Measurements from ENCODE around the gene RHBDL3. TPM values are rescaled to one million over a fixed set of nuclear protein-coding genes. Genes with fewer than 3 reads are reported as not detected.
A peak's percentile ranks its signal among the peaks of the same experiment; 100 is the strongest.

The RHBDL3 gene
- total RNA-seq (under 1 TPM; 0.05 to 0.17 TPM), polyA plus RNA-seq (under 1 TPM in 1 of 2 donors, not detected in 1; 0.02 TPM)

DNA sequence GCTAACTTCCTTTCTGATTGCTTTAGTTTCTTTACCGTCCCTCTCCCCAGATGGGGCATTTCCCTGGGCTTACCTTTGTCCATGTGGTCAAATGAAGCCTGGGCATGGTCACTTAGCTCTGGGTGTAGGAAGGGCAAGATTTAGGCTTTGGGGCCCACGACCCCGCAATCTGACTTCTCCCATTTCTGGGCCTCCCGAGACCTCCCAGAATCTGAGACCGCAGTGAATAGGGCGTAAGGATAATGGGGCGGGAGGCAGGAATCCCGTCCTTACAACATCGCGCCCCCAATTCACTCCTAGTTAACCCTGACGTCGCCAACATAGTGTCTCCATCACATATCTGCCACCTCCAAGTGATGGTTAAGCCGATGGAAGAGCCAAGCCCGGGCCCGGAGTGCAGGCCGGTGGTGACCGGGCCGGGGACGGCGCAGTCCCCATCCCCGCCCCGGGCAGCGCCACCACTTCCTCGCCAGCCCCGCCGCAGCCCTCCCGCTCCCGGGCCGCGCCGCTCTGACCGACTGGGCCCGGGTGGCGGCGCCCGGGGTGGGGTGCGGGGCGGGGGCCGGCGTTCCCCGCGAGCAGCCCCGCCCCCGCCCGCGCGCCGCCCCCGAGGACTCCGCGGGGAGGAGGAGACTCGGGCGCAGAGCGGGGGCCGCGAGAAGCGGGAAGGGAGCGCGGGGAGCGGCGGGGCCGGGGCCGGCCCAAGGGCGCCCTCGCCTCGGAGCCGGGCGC, at the start of gene RHBDL3:
Gene RHBDL3, plus strand, starts transcription at position 641 of the 732 bp plus-strand sequence. CDS start 358 bp downstream, outside the sequence.
- WGBS, result 2% methylated on average over 68 of the region's 68 CpGs
- no peak within 1 kb of the TSS for H3K9ac ChIP-seq (ENCODE audit: low read depth in 1 of 2, low read length in 2 of 2)

DNA sequence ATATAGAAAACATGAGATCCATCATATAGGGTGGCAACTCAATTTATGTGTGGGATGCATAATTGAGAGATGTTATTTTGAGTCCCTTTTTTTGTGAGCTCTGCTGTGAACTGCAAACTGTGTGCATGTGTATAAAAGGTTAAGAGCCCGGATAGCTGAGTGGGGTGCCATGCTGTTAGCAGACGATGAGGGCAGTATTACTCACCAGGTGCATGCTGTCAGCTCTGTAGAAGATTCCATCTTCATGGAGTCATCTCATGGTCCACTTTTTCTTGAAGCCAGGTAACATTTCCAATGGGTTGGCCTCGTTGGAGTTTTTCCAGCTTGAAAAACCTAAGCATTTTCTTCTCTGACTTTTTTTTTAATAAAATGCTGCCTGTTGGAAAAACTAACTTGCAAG, 43.0 kb upstream of the RHBDL3 start:
- 95% methylated on average over 3 of the region's 3 CpGs for WGBS
- H3K27ac ChIP-seq (ENCODE audit: low read depth in 1 of 2, low read length in 2 of 2), result no peak overlapping the region
- H3K27me3 ChIP-seq (ENCODE audit: control insufficient read depth in 4 of 4, insufficient read depth in 4 of 4, low read length in 3 of 4), result no peaks in the 10 kb centered on the region
- H3K4me3 ChIP-seq (ENCODE audit: low read depth in 1 of 3, low read length in 3 of 3), result no peak overlapping the region
- DNase-seq (ENCODE audit: low spot score), result no peak
- H3K4me1 ChIP-seq (ENCODE audit: control insufficient read depth in 4 of 4, insufficient read depth in 4 of 4, low read length in 3 of 4), result no peaks in the 10 kb centered on the region
- no peaks in the 10 kb centered on the region for H3K9me3 ChIP-seq (ENCODE audit: control insufficient read depth in 4 of 4, low read length in 3 of 4)
- H3K9ac ChIP-seq (ENCODE audit: low read depth in 1 of 2, low read length in 2 of 2), result no peak overlapping the region
- peaks cover 0 to 9% (median 2%) of the 10 kb centered on the region in 4 donors for H3K36me3 ChIP-seq (ENCODE audit: control insufficient read depth in 4 of 4, insufficient read depth in 3 of 4, low read depth in 1 of 4, low read length in 3 of 4)
- TF ChIP-seq RAD21 (IDR thresholded peaks at IDR 0.05), result no peak
- TF ChIP-seq, protein P1, sequence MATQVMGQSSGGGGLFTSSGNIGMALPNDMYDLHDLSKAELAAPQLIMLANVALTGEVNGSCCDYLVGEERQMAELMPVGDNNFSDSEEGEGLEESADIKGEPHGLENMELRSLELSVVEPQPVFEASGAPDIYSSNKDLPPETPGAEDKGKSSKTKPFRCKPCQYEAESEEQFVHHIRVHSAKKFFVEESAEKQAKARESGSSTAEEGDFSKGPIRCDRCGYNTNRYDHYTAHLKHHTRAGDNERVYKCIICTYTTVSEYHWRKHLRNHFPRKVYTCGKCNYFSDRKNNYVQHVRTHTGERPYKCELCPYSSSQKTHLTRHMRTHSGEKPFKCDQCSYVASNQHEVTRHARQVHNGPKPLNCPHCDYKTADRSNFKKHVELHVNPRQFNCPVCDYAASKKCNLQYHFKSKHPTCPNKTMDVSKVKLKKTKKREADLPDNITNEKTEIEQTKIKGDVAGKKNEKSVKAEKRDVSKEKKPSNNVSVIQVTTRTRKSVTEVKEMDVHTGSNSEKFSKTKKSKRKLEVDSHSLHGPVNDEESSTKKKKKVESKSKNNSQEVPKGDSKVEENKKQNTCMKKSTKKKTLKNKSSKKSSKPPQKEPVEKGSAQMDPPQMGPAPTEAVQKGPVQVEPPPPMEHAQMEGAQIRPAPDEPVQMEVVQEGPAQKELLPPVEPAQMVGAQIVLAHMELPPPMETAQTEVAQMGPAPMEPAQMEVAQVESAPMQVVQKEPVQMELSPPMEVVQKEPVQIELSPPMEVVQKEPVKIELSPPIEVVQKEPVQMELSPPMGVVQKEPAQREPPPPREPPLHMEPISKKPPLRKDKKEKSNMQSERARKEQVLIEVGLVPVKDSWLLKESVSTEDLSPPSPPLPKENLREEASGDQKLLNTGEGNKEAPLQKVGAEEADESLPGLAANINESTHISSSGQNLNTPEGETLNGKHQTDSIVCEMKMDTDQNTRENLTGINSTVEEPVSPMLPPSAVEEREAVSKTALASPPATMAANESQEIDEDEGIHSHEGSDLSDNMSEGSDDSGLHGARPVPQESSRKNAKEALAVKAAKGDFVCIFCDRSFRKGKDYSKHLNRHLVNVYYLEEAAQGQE (IDR thresholded peaks at IDR 0.05), result no peak
- no peak for TF ChIP-seq GABPA (IDR thresholded peaks at IDR 0.05 in 1 of 2, conservative IDR thresholded peaks at IDR 0.05 in 1 of 2)
- no peak for TF ChIP-seq HNF4A (conservative IDR thresholded peaks at IDR 0.05)
- TF ChIP-seq SP1 (IDR thresholded peaks at IDR 0.05), result no peak
- TF ChIP-seq TAF1 (conservative IDR thresholded peaks at IDR 0.05), result no peak
- no peak for TF ChIP-seq RXRA (IDR thresholded peaks at IDR 0.05)
- TF ChIP-seq FOXA2 (IDR thresholded peaks at IDR 0.05), result no peak
- no peak for TF ChIP-seq NR2F2 (IDR thresholded peaks at IDR 0.05)
- no peak for TF ChIP-seq EGR1 (IDR thresholded peaks at IDR 0.05; ENCODE audit: low read depth in 2 of 2)
- no peak for TF ChIP-seq ATF3 (IDR thresholded peaks at IDR 0.05)

More for the DNA sequence above, at the start of gene RHBDL3:
- Histone ChIP-seq H3K27ac (ENCODE audit: low read depth in 1 of 2, low read length in 2 of 2) (no peak within 1 kb of the TSS), H3K4me1 (ENCODE audit: control insufficient read depth in 4 of 4, insufficient read depth in 4 of 4, low read length in 3 of 4) (peaks cover 8 to 16% (median 8%) of the 10 kb centered on the region in 4 donors), H3K36me3 (ENCODE audit: control insufficient read depth in 4 of 4, insufficient read depth in 3 of 4, low read depth in 1 of 4, low read length in 3 of 4) (no peaks in the 10 kb centered on the region), H3K9me3 (ENCODE audit: control insufficient read depth in 4 of 4, low read length in 3 of 4) (no peaks in the 10 kb centered on the region), H3K4me3 (ENCODE audit: low read depth in 1 of 3, low read length in 3 of 3) (peak within 1 kb of the TSS in 2 of 3 donors; percentile 58 to 64), H3K27me3 (ENCODE audit: control insufficient read depth in 4 of 4, insufficient read depth in 4 of 4, low read length in 3 of 4) (peaks cover 0 to 13% (median under 1%) of the 10 kb centered on the region in 4 donors)
- no peak for DNase-seq (ENCODE audit: low spot score)
- TF ChIP-seq FOXA1 (IDR thresholded peaks at IDR 0.05), result no peak
- TF ChIP-seq HNF4A (conservative IDR thresholded peaks at IDR 0.05), result no peak
- TF ChIP-seq, protein P2, sequence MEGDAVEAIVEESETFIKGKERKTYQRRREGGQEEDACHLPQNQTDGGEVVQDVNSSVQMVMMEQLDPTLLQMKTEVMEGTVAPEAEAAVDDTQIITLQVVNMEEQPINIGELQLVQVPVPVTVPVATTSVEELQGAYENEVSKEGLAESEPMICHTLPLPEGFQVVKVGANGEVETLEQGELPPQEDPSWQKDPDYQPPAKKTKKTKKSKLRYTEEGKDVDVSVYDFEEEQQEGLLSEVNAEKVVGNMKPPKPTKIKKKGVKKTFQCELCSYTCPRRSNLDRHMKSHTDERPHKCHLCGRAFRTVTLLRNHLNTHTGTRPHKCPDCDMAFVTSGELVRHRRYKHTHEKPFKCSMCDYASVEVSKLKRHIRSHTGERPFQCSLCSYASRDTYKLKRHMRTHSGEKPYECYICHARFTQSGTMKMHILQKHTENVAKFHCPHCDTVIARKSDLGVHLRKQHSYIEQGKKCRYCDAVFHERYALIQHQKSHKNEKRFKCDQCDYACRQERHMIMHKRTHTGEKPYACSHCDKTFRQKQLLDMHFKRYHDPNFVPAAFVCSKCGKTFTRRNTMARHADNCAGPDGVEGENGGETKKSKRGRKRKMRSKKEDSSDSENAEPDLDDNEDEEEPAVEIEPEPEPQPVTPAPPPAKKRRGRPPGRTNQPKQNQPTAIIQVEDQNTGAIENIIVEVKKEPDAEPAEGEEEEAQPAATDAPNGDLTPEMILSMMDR (IDR thresholded peaks at IDR 0.05; ENCODE audit: low read depth, low read length, missing input control), result no peak
- TF ChIP-seq JUND (IDR thresholded peaks at IDR 0.05), result no peak
- no peak for TF ChIP-seq RAD21 (IDR thresholded peaks at IDR 0.05)
- TF ChIP-seq NR2F2 (IDR thresholded peaks at IDR 0.05), result no peak
- no peak for TF ChIP-seq TAF1 (conservative IDR thresholded peaks at IDR 0.05)
- TF ChIP-seq GABPA (IDR thresholded peaks at IDR 0.05 in 1 of 2, conservative IDR thresholded peaks at IDR 0.05 in 1 of 2), result no peak
- no peak for TF ChIP-seq HNF4G (IDR thresholded peaks at IDR 0.05)
- no peak for TF ChIP-seq MAX (IDR thresholded peaks at IDR 0.05)
- no peak for TF ChIP-seq FOXA2 (IDR thresholded peaks at IDR 0.05)
- TF ChIP-seq SP1 (IDR thresholded peaks at IDR 0.05), result no peak
- TF ChIP-seq EGR1 (IDR thresholded peaks at IDR 0.05; ENCODE audit: low read depth in 2 of 2), result no peak
- TF ChIP-seq, protein P1 (IDR thresholded peaks at IDR 0.05), result no peak
